Measurements from ENCODE around the gene TAS1R2.

The TAS1R2 gene

GRCh38 chr1:18831656-18832055 lies 27.8 kb downstream of the TAS1R2 start:
- TF ChIP-seq CTCF (IDR thresholded peaks at IDR 0.05; ENCODE audit: insufficient read depth, missing control alignments): no peak
- DNase-seq (ENCODE audit: insufficient read length, low spot score) (no peak), FAIRE-seq (no peak)

- FAIRE-seq (no peak), DNase-seq (ENCODE audit: insufficient read length, low spot score) (no peak)
- TF ChIP-seq CTCF (IDR thresholded peaks at IDR 0.05; ENCODE audit: insufficient read depth, missing control alignments): no peak
These were observed 28.9 kb downstream of the TAS1R2 start for GRCh38 chr1:18830596-18830995.

- no peak for DNase-seq (ENCODE audit: insufficient read length, low spot score)
- no peak for FAIRE-seq
- no peak for TF ChIP-seq CTCF (IDR thresholded peaks at IDR 0.05; ENCODE audit: insufficient read depth, missing control alignments)
These were observed 29.8 kb downstream of the TAS1R2 start for GRCh38 chr1:18829671-18830070.

- no peak for DNase-seq (ENCODE audit: insufficient read length, low spot score)
- no peak for FAIRE-seq
- no peak for TF ChIP-seq CTCF (IDR thresholded peaks at IDR 0.05; ENCODE audit: insufficient read depth, missing control alignments)
These were observed 31.2 kb downstream of the TAS1R2 start for GRCh38 chr1:18828224-18828623.

- DNase-seq (ENCODE audit: insufficient read length, low spot score): no peak
- no peak for TF ChIP-seq CTCF (IDR thresholded peaks at IDR 0.05; ENCODE audit: insufficient read depth, missing control alignments)
- no peak for FAIRE-seq
These were observed 36.0 kb downstream of the TAS1R2 start for GRCh38 chr1:18823438-18823837.

GRCh38 chr1:18820791-18821641 lies 38.4 kb downstream of the TAS1R2 start:
- FAIRE-seq (no peak), DNase-seq (ENCODE audit: insufficient read length, low spot score) (peak; percentile 55)
- peak; percentile 92 for TF ChIP-seq CTCF (IDR thresholded peaks at IDR 0.05; ENCODE audit: insufficient read depth, missing control alignments)
